H9 (cell line): Measurements from ENCODE around the gene VEZT. TPM values are rescaled to one million over a fixed set of nuclear protein-coding genes. Genes with fewer than 3 reads are reported as not detected.

ENCODE experiments used
- DNase-seq: peaks from one replicate; pipeline ENCODE4 v3.0.0-alpha.2; 2017
- H2AFZ ChIP-seq: one replicate; pipeline ENCODE4 v1.6.1; 2013; ENCODE audit warnings: mild to moderate bottlenecking, low read length, control low read depth, moderate library complexity
- H2AK5ac ChIP-seq: 2 replicates; pipeline ENCODE4 v1.6.1; 2013; ENCODE audit warnings: low read length, control low read depth, mixed read lengths; ENCODE audit not compliant: insufficient read length
- H2BK120ac ChIP-seq: one replicate; pipeline ENCODE4 v1.6.1; 2013; ENCODE audit warnings: low read depth, mild to moderate bottlenecking, low read length, control low read depth, inconsistent platforms; ENCODE audit not compliant: poor library complexity, severe bottlenecking
- H2BK12ac ChIP-seq: 2 replicates; pipeline ENCODE4 v1.6.1; 2013; ENCODE audit warnings: low read length, control low read depth, mixed read lengths, low read depth; ENCODE audit not compliant: insufficient read length
- H2BK15ac ChIP-seq: 2 replicates; pipeline ENCODE4 v1.6.1; 2013; ENCODE audit warnings: low read depth, low read length, control low read depth
- H2BK20ac ChIP-seq: one replicate; pipeline ENCODE4 v1.6.1; 2013; ENCODE audit warnings: low read depth, mild to moderate bottlenecking, low read length, control low read depth, inconsistent platforms; ENCODE audit not compliant: poor library complexity, severe bottlenecking
- H2BK5ac ChIP-seq: 2 replicates; pipeline ENCODE4 v1.6.1; 2013; ENCODE audit warnings: low read length, control low read depth, mixed read lengths; ENCODE audit not compliant: insufficient read length
- H3K14ac ChIP-seq: 2 replicates; pipeline ENCODE4 v1.6.1; 2013; ENCODE audit warnings: low read length, control low read depth; ENCODE audit not compliant: insufficient read depth
- H3K18ac ChIP-seq: 2 replicates; pipeline ENCODE4 v1.6.1; 2013; ENCODE audit warnings: low read depth, mild to moderate bottlenecking, mixed read lengths, low read length, control low read depth; ENCODE audit not compliant: insufficient read length
- H3K23ac ChIP-seq: 2 replicates; pipeline ENCODE4 v1.6.1; 2013; ENCODE audit warnings: low read length, control low read depth, mixed read lengths, low read depth; ENCODE audit not compliant: insufficient read length
- H3K23me2 ChIP-seq: 2 replicates; pipeline ENCODE4 v1.6.1; 2013; ENCODE audit warnings: low read depth, mild to moderate bottlenecking, mixed read lengths, low read length, control low read depth; ENCODE audit not compliant: insufficient read length, poor library complexity, severe bottlenecking
- H3K27ac ChIP-seq: 2 replicates; pipeline ENCODE4 v1.5.1; 2013; ENCODE audit warnings: low read length, control low read depth, mixed read lengths, low read depth; ENCODE audit not compliant: insufficient read length
- H3K27me3 ChIP-seq: 2 replicates; pipeline ENCODE4 v1.6.1; 2013; ENCODE audit warnings: low read length, control low read depth, inconsistent platforms; ENCODE audit not compliant: insufficient read depth
- H3K4ac ChIP-seq: 2 replicates; pipeline ENCODE4 v1.6.1; 2013; ENCODE audit warnings: low read depth, mild to moderate bottlenecking, control low read depth, inconsistent platforms, low read length, moderate library complexity
- H3K4me1 ChIP-seq: 2 replicates; pipeline ENCODE4 v1.6.1; 2013; ENCODE audit warnings: low read length, control low read depth, inconsistent platforms; ENCODE audit not compliant: insufficient read depth
- H3K4me2 ChIP-seq: 2 replicates; pipeline ENCODE4 v1.6.1; 2013; ENCODE audit warnings: low read length, control low read depth, mixed read lengths; ENCODE audit not compliant: insufficient read length, insufficient read depth
- H3K56ac ChIP-seq: 2 replicates; pipeline ENCODE4 v1.6.1; 2013; ENCODE audit warnings: low read depth, mild to moderate bottlenecking, mixed read lengths, low read length, control low read depth; ENCODE audit not compliant: insufficient read length
- H3K79me1 ChIP-seq: 2 replicates; pipeline ENCODE4 v1.6.1; 2013; ENCODE audit warnings: low read depth, mild to moderate bottlenecking, moderate library complexity, low read length, control low read depth, inconsistent platforms; ENCODE audit not compliant: insufficient read depth, poor library complexity, severe bottlenecking
- H3K79me2 ChIP-seq: 2 replicates; pipeline ENCODE4 v1.6.1; 2013; ENCODE audit warnings: low read length, control low read depth, inconsistent platforms; ENCODE audit not compliant: insufficient read depth
- H3K9ac ChIP-seq: 2 replicates; pipeline ENCODE4 v1.6.1; 2013; ENCODE audit warnings: low read length, control low read depth, mixed read lengths; ENCODE audit not compliant: insufficient read length; ENCODE audit errors: extremely low read depth
- H3K9me3 ChIP-seq: one replicate; pipeline ENCODE4 v1.6.1; 2013; ENCODE audit warnings: low read depth, low read length, inconsistent platforms; ENCODE audit not compliant: control insufficient read depth
- H3T11ph ChIP-seq: one replicate; pipeline ENCODE4 v1.6.1; 2013; ENCODE audit warnings: mild to moderate bottlenecking, low read length, control low read depth, inconsistent platforms
- H4K20me1 ChIP-seq: one replicate; pipeline ENCODE4 v1.6.1; 2013; ENCODE audit not compliant: control insufficient read depth, insufficient read length, insufficient read depth
- H4K5ac ChIP-seq: 2 replicates; pipeline ENCODE4 v1.6.1; 2013; ENCODE audit warnings: low read depth, mild to moderate bottlenecking, mixed read lengths, low read length, control low read depth; ENCODE audit not compliant: insufficient read length
- H4K8ac ChIP-seq: replicated peaks from 2 replicates; pipeline ENCODE4 v1.6.1; 2013; ENCODE audit warnings: low read length, control low read depth, mixed read lengths, low read depth; ENCODE audit not compliant: insufficient read length
- H4K91ac ChIP-seq: 2 replicates; pipeline ENCODE4 v1.6.1; 2013; ENCODE audit warnings: low read depth, mild to moderate bottlenecking, moderate library complexity, mixed read lengths, low read length, control low read depth; ENCODE audit not compliant: insufficient read length
- H3K27ac Mint-ChIP-seq, 3 experiments: 2 replicates in 2 of 3; 3 replicates in 1 of 3; pipeline ENCODE4 v1.8.0; 2020 to 2021; ENCODE audit warnings: mixed read lengths in 3 of 3, mild to moderate bottlenecking in 1 of 3, moderate library complexity in 1 of 3
- H3K27me3 Mint-ChIP-seq: 2 replicates; pipeline ENCODE4 v1.8.0; 2021; ENCODE audit warnings: low read depth, mild to moderate bottlenecking, moderate library complexity, mixed read lengths
- H3K36me3 Mint-ChIP-seq, 3 experiments: 2 replicates in 2 of 3; 3 replicates in 1 of 3; pipeline ENCODE4 v1.8.0; 2020 to 2021; ENCODE audit warnings: low read depth in 3 of 3, mixed read lengths in 3 of 3; ENCODE audit not compliant: insufficient read depth in 1 of 3
- H3K4me1 Mint-ChIP-seq, 2 experiments: 2 replicates each; pipeline ENCODE4 v1.8.0; 2020; ENCODE audit warnings: mixed read lengths in 2 of 2
- H3K4me3 Mint-ChIP-seq, 2 experiments: 2 replicates in 1 of 2; 3 replicates in 1 of 2; pipeline ENCODE4 v1.8.0; 2020 to 2021; ENCODE audit warnings: mild to moderate bottlenecking in 2 of 2, mixed read lengths in 2 of 2, moderate library complexity in 1 of 2
- H3K9me3 Mint-ChIP-seq, 2 experiments: 2 replicates in 1 of 2; 3 replicates in 1 of 2; pipeline ENCODE4 v1.8.0; 2020; ENCODE audit warnings: mild to moderate bottlenecking in 2 of 2, mixed read lengths in 2 of 2, moderate library complexity in 1 of 2
- WGBS: extraction: QIAGEN DNeasy Blood & Tissue Kit; methylation state at CpG from one replicate; pipeline ENCODE4 v1.1.7; 2013; ENCODE audit warnings: missing lambda C conversion rate, low lambda C conversion rate, mixed read lengths; ENCODE audit not compliant: insufficient read length; ENCODE audit errors: extremely low coverage; 5-methylcytosine and 5-hydroxymethylcytosine counted together
- total RNA-seq: library from RNA; stranded (reverse); gene quantifications from 2 replicates; pipeline ENCODE4 v1.2.1, GENCODE V29; 2021
- TF ChIP-seq, protein P1 (sequence below): fragments of 200-600 bp; sonication (generic); conservative IDR thresholded peaks from 3 replicates; pipeline ENCODE4 v1.8.0; 2021; ENCODE audit warnings: antibody characterized with exemption, mild to moderate bottlenecking

VEZT gene
- total RNA-seq, 1 experiment from 2014 or later = 69.8 TPM

DNA sequence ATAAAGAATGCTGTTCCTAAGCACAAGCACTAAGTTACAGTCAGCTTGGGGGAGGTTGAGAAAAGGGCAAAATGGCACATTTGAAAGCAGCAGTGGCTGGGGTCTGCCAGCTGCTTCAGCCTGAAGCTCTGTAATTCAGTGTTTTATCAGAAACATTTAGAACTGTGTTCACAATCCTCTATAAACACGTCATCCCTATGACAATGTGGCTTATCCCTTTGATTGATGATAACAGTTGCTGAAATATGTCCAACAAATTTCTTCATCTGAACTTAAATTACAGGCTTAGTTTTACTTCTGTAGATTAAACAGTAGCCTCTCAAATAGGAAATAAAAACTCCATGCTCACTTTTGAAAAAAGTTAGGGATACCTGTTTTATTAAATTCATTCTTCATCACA, 108.8 kb downstream of the VEZT start:
- Histone ChIP-seq H3K14ac (no peak overlapping the region), H3K79me1 (no peaks in the 10 kb centered on the region), H2BK20ac (no peak overlapping the region), H2AFZ (no peak overlapping the region), H3K27me3 (no peaks in the 10 kb centered on the region), H3K79me2 (no peaks in the 10 kb centered on the region), H3K9me3 (no peaks in the 10 kb centered on the region), H4K8ac (no peak overlapping the region), H3K56ac (no peak overlapping the region), H2AK5ac (no peak overlapping the region), H4K5ac (no peak overlapping the region), H3K4me2 (no peak overlapping the region), H2BK120ac (no peak overlapping the region), H4K91ac (no peak overlapping the region), H3K23ac (no peak overlapping the region), H3K27ac (no peak overlapping the region), H3K18ac (no peak overlapping the region), H3K23me2 (no peaks in the 10 kb centered on the region), H3K4me1 (no peaks in the 10 kb centered on the region), H3K4ac (no peak overlapping the region), H2BK5ac (no peak overlapping the region), H4K20me1 (no peaks in the 10 kb centered on the region), H3T11ph (no peak overlapping the region), H3K9ac (no peak overlapping the region), H2BK15ac (no peak overlapping the region), H2BK12ac (no peak overlapping the region)
- Mint-ChIP-seq H3K4me1 (no peaks in the 10 kb centered on the region), H3K4me3 (no peak overlapping the region), H3K9me3 (no peaks in the 10 kb centered on the region), H3K27ac (no peak overlapping the region), H3K27me3 (no peaks in the 10 kb centered on the region), H3K36me3 (no peaks in the 10 kb centered on the region)
- TF ChIP-seq, protein P1, sequence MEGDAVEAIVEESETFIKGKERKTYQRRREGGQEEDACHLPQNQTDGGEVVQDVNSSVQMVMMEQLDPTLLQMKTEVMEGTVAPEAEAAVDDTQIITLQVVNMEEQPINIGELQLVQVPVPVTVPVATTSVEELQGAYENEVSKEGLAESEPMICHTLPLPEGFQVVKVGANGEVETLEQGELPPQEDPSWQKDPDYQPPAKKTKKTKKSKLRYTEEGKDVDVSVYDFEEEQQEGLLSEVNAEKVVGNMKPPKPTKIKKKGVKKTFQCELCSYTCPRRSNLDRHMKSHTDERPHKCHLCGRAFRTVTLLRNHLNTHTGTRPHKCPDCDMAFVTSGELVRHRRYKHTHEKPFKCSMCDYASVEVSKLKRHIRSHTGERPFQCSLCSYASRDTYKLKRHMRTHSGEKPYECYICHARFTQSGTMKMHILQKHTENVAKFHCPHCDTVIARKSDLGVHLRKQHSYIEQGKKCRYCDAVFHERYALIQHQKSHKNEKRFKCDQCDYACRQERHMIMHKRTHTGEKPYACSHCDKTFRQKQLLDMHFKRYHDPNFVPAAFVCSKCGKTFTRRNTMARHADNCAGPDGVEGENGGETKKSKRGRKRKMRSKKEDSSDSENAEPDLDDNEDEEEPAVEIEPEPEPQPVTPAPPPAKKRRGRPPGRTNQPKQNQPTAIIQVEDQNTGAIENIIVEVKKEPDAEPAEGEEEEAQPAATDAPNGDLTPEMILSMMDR = no peak
- DNase-seq = no peak
- WGBS = no CpG with 5 or more reads among the region's 1 CpG
